Loucy (cell line): ENCODE data around the gene IL22RA2.

Source experiments
- EZH2phosphoT487 ChIP-seq: fragments of 200-600 bp; IDR thresholded peaks from 2 replicates; pipeline ENCODE4 v1.6.1; 2018; ENCODE audit warnings: antibody characterized with exemption, mild to moderate bottlenecking, moderate library complexity, borderline replicate concordance
- TF ChIP-seq, protein P1 (sequence below): fragments of 200-600 bp; sonication (generic); conservative IDR thresholded peaks from 2 replicates; pipeline ENCODE4 v1.5.1; 2014; ENCODE audit warnings: mild to moderate bottlenecking, antibody characterized with exemption, low read length

- TF ChIP-seq, protein P1, sequence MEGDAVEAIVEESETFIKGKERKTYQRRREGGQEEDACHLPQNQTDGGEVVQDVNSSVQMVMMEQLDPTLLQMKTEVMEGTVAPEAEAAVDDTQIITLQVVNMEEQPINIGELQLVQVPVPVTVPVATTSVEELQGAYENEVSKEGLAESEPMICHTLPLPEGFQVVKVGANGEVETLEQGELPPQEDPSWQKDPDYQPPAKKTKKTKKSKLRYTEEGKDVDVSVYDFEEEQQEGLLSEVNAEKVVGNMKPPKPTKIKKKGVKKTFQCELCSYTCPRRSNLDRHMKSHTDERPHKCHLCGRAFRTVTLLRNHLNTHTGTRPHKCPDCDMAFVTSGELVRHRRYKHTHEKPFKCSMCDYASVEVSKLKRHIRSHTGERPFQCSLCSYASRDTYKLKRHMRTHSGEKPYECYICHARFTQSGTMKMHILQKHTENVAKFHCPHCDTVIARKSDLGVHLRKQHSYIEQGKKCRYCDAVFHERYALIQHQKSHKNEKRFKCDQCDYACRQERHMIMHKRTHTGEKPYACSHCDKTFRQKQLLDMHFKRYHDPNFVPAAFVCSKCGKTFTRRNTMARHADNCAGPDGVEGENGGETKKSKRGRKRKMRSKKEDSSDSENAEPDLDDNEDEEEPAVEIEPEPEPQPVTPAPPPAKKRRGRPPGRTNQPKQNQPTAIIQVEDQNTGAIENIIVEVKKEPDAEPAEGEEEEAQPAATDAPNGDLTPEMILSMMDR: no peak
- no peak for TF ChIP-seq EZH2phosphoT487
These were observed 15.4 kb upstream of the IL22RA2 start for GRCh38 chr6:137188855-137189254.
